HepG2 (cell line): Measurements from ENCODE around the gene C14orf93. TPM values are rescaled to one million over a fixed set of nuclear protein-coding genes. Genes with fewer than 3 reads are reported as not detected.

Experiments used
- ARNTL ChIP-seq: sonication (generic); formaldehyde crosslinking; IDR thresholded peaks from 2 replicates; pipeline ENCODE4 v1.4.0; 2020; ENCODE audit warnings: mild to moderate bottlenecking, missing genetic modification reagents
- ATF6 ChIP-seq: sonication (generic); formaldehyde crosslinking; conservative IDR thresholded peaks from 2 replicates; pipeline ENCODE4 v1.4.0; 2020; ENCODE audit warnings: missing genetic modification reagents
- BHLHE40 ChIP-seq: IDR thresholded peaks from 2 replicates; pipeline ENCODE4 v1.6.1; 2011; ENCODE audit warnings: low read length, improper control_type of control experiment
- BORCS8-MEF2B ChIP-seq: sonication (generic); formaldehyde crosslinking; IDR thresholded peaks from 2 replicates; pipeline ENCODE4 v1.8.0; 2022; ENCODE audit warnings: mild to moderate bottlenecking, missing genetic modification reagents
- DMAP1 ChIP-seq: IDR thresholded peaks from 2 replicates; pipeline ENCODE4 v1.6.1; 2016
- GMEB1 ChIP-seq: sonication (generic); formaldehyde crosslinking; IDR thresholded peaks from 2 replicates; pipeline ENCODE4 v1.5.1; 2020; ENCODE audit warnings: missing genetic modification reagents, mild to moderate bottlenecking, borderline replicate concordance
- GRHL1 ChIP-seq: sonication (generic); formaldehyde crosslinking; conservative IDR thresholded peaks from 2 replicates; pipeline ENCODE4 v1.8.0; 2022; ENCODE audit warnings: missing genetic modification reagents
- HNRNPH1 ChIP-seq: fragments of 200-400 bp; formaldehyde crosslinking; optimal IDR thresholded peaks from 2 replicates; pipeline ENCODE3; 2017; ENCODE audit warnings: mild to moderate bottlenecking, low read depth, low read length
- HOMEZ ChIP-seq: IDR thresholded peaks from 2 replicates; pipeline ENCODE4 v1.6.1; 2016; ENCODE audit warnings: low read depth
- MTERF4 ChIP-seq: sonication (generic); formaldehyde crosslinking; IDR thresholded peaks from 2 replicates; pipeline ENCODE4 v1.8.0; 2023; ENCODE audit warnings: mild to moderate bottlenecking, missing genetic modification reagents
- NFKB2 ChIP-seq: sonication (generic); formaldehyde crosslinking; IDR thresholded peaks from 2 replicates; pipeline ENCODE4 v1.4.0; 2020; ENCODE audit warnings: missing genetic modification reagents, borderline replicate concordance
- PHB2 ChIP-seq: fragments of 450-650 bp; IDR thresholded peaks from 2 replicates; pipeline ENCODE4 v1.6.1; 2018; ENCODE audit not compliant: partially characterized antibody
- RFXAP ChIP-seq: sonication (generic); formaldehyde crosslinking; IDR thresholded peaks from 2 replicates; pipeline ENCODE4 v1.4.0; 2020; ENCODE audit warnings: missing genetic modification reagents, borderline replicate concordance
- STAT6 ChIP-seq: sonication (generic); formaldehyde crosslinking; IDR thresholded peaks from 2 replicates; pipeline ENCODE4 v1.4.0; 2020; ENCODE audit warnings: missing genetic modification reagents, mild to moderate bottlenecking, borderline replicate concordance
- TGIF2 ChIP-seq: IDR thresholded peaks from 2 replicates; pipeline ENCODE4 v1.6.1; 2016; ENCODE audit warnings: control low read depth, missing compliant biosample characterization
- U2AF1 ChIP-seq: fragments of 200-400 bp; formaldehyde crosslinking; optimal IDR thresholded peaks from 2 replicates; pipeline ENCODE3; 2017; ENCODE audit warnings: mild to moderate bottlenecking, low read depth, low read length
- ZNF468 ChIP-seq: sonication (generic); formaldehyde crosslinking; IDR thresholded peaks from 2 replicates; pipeline ENCODE4 v1.8.0; 2022; ENCODE audit warnings: mild to moderate bottlenecking, moderate library complexity, missing genetic modification reagents
- ZNF546 ChIP-seq: sonication (generic); formaldehyde crosslinking; conservative IDR thresholded peaks from 2 replicates; pipeline ENCODE4 v1.8.1; 2023; ENCODE audit warnings: mild to moderate bottlenecking, missing genetic modification reagents
- ZNF670 ChIP-seq: sonication (generic); formaldehyde crosslinking; IDR thresholded peaks from 2 replicates; pipeline ENCODE4 v1.8.0; 2022; ENCODE audit warnings: mild to moderate bottlenecking, missing genetic modification reagents, borderline replicate concordance
- polyA plus RNA-seq, 8 experiments: library from polyadenylated mRNA; depleted of rRNA in 3 of 8; stranded (reverse) in 7 of 8; unstranded in 1 of 8; fragments of >200 nt; fragmentation: Illumina TruSeq in 4 of 8; extraction: Trizol in 4 of 8; gene quantifications; 2 replicates each; pipeline versions ENCODE4 v1.2.1 to v1.2.3, GENCODE V29; 2011 to 2016; ENCODE audit warnings: low read depth in 4 of 8, missing spikeins in 1 of 8, mixed read lengths in 1 of 8; ENCODE audit not compliant: insufficient read depth in 1 of 8
- total RNA-seq, 5 experiments: library from RNA; depleted of rRNA; stranded (reverse); fragments of >200 nt; fragmentation: Illumina TruSeq; extraction: Trizol; gene quantifications; 2 replicates each; pipeline ENCODE4 v1.2.3, GENCODE V29; 2016; ENCODE audit warnings: low read depth in 1 of 5

C14orf93 gene
- total and polyA plus RNA-seq, 2 of the 13 experiments (the other 11 are each of a cell fraction or from before 2014, with no cell fraction given), result 11.4 to 22.5 TPM

GRCh38 chr14:22974530-22975313 lies 35.2 kb downstream of the C14orf93 start (continued):
- TF ChIP-seq PHB2 (no peak), STAT6 (CRISPR knock-in tag) (0 out of 2 replicates have a peak, but pooled peaks have one; percentile 42), BHLHE40 (no peak), ATF6 (no peak), BORCS8-MEF2B (no peak), ARNTL (CRISPR knock-in tag) (no peak), GRHL1 (CRISPR knock-in tag) (no peak), RFXAP (no peak), ZNF468 (CRISPR knock-in tag) (no peak), DMAP1 (CRISPR knock-in tag) (no peak), ZNF546 (no peak; the same call in 1 of the 2 replicates), NFKB2 (no peak), GMEB1 (CRISPR knock-in tag) (no peak), ZNF670 (CRISPR knock-in tag) (no peak), TGIF2 (CRISPR knock-in tag) (no peak), MTERF4 (CRISPR knock-in tag) (no peak), HOMEZ (no peak), HNRNPH1 (no peak), U2AF1 (no peak)
